ENCODE results near the gene ETS2.

Gene ETS2

GRCh38 chr21:38780879-38781278 lies 24.9 kb upstream of the ETS2 start:
- Histone ChIP-seq H3K9me3 (ENCODE audit: control insufficient read depth, insufficient read depth, low read length) (peaks cover 17% of the 10 kb centered on the region; the same call in 1 of the 2 replicates), H3K36me3 (ENCODE audit: control insufficient read depth, insufficient read depth, low read length) (no peaks in the 10 kb centered on the region), H3K27me3 (ENCODE audit: control insufficient read depth, insufficient read depth, low read length) (no peaks in the 10 kb centered on the region), H3K4me3 (ENCODE audit: low read depth, low read length) (no peak overlapping the region), H3K4me1 (ENCODE audit: control insufficient read depth, insufficient read depth, low read length) (0 out of 2 replicates have a peak, but pooled peaks cover 2% of the 10 kb centered on the region), H3K9ac (ENCODE audit: low read depth, low read length) (no peak overlapping the region), H3K27ac (ENCODE audit: low read depth, low read length) (no peak overlapping the region)

- no peak overlapping the region for H3K9ac ChIP-seq (ENCODE audit: low read depth, low read length)
- H3K36me3 ChIP-seq (ENCODE audit: control insufficient read depth, insufficient read depth, low read length): no peaks in the 10 kb centered on the region
- no peak overlapping the region for H3K4me3 ChIP-seq (ENCODE audit: low read depth, low read length)
- H3K27ac ChIP-seq (ENCODE audit: low read depth, low read length): no peak overlapping the region
- no peaks in the 10 kb centered on the region for H3K27me3 ChIP-seq (ENCODE audit: control insufficient read depth, insufficient read depth, low read length)
- peaks cover 17% of the 10 kb centered on the region; the same call in 1 of the 2 replicates for H3K9me3 ChIP-seq (ENCODE audit: control insufficient read depth, insufficient read depth, low read length)
- peaks cover 22% of the 10 kb centered on the region for H3K4me1 ChIP-seq (ENCODE audit: control insufficient read depth, insufficient read depth, low read length)
These were observed 21.1 kb upstream of the ETS2 start for GRCh38 chr21:38784458-38785266.

- Histone ChIP-seq H3K4me1 (ENCODE audit: control insufficient read depth, insufficient read depth, low read length) (peaks cover 22% of the 10 kb centered on the region), H3K36me3 (ENCODE audit: control insufficient read depth, insufficient read depth, low read length) (no peaks in the 10 kb centered on the region), H3K9me3 (ENCODE audit: control insufficient read depth, insufficient read depth, low read length) (peaks cover 17% of the 10 kb centered on the region; the same call in 1 of the 2 replicates), H3K27ac (ENCODE audit: low read depth, low read length) (no peak overlapping the region), H3K4me3 (ENCODE audit: low read depth, low read length) (no peak overlapping the region), H3K27me3 (ENCODE audit: control insufficient read depth, insufficient read depth, low read length) (no peaks in the 10 kb centered on the region), H3K9ac (ENCODE audit: low read depth, low read length) (no peak overlapping the region)
These were observed 20.2 kb upstream of the ETS2 start for GRCh38 chr21:38785483-38785882.

- no peaks in the 10 kb centered on the region for H3K27me3 ChIP-seq (ENCODE audit: control insufficient read depth, insufficient read depth, low read length)
- H3K36me3 ChIP-seq (ENCODE audit: control insufficient read depth, insufficient read depth, low read length): no peaks in the 10 kb centered on the region
- peak overlapping the region; percentile 53 for H3K27ac ChIP-seq (ENCODE audit: low read depth, low read length)
- H3K4me3 ChIP-seq (ENCODE audit: low read depth, low read length): no peak overlapping the region
- H3K9ac ChIP-seq (ENCODE audit: low read depth, low read length): no peak overlapping the region
- H3K4me1 ChIP-seq (ENCODE audit: control insufficient read depth, insufficient read depth, low read length): peaks cover 22% of the 10 kb centered on the region
- H3K9me3 ChIP-seq (ENCODE audit: control insufficient read depth, insufficient read depth, low read length): peaks cover 12% of the 10 kb centered on the region; the same call in 1 of the 2 replicates
These were observed 18.7 kb upstream of the ETS2 start for GRCh38 chr21:38787016-38787415.

- peaks cover 9% of the 10 kb centered on the region; the same call in 1 of the 2 replicates for H3K9me3 ChIP-seq (ENCODE audit: control insufficient read depth, insufficient read depth, low read length)
- no peak overlapping the region for H3K9ac ChIP-seq (ENCODE audit: low read depth, low read length)
- peaks cover 22% of the 10 kb centered on the region for H3K4me1 ChIP-seq (ENCODE audit: control insufficient read depth, insufficient read depth, low read length)
- no peaks in the 10 kb centered on the region for H3K36me3 ChIP-seq (ENCODE audit: control insufficient read depth, insufficient read depth, low read length)
- peak overlapping the region; percentile 74 for H3K27ac ChIP-seq (ENCODE audit: low read depth, low read length)
- no peak overlapping the region for H3K4me3 ChIP-seq (ENCODE audit: low read depth, low read length)
- no peaks in the 10 kb centered on the region for H3K27me3 ChIP-seq (ENCODE audit: control insufficient read depth, insufficient read depth, low read length)
These were observed 18.1 kb upstream of the ETS2 start for GRCh38 chr21:38787461-38788274.

- H3K27me3 ChIP-seq (ENCODE audit: control insufficient read depth, insufficient read depth, low read length): no peaks in the 10 kb centered on the region
- H3K36me3 ChIP-seq (ENCODE audit: control insufficient read depth, insufficient read depth, low read length): no peaks in the 10 kb centered on the region
- 0 out of 2 replicates have a peak, but pooled peaks cover 2% of the 10 kb centered on the region for H3K9me3 ChIP-seq (ENCODE audit: control insufficient read depth, insufficient read depth, low read length)
- no peak overlapping the region for H3K4me3 ChIP-seq (ENCODE audit: low read depth, low read length)
- H3K9ac ChIP-seq (ENCODE audit: low read depth, low read length): no peak overlapping the region
- peaks cover 22% of the 10 kb centered on the region for H3K4me1 ChIP-seq (ENCODE audit: control insufficient read depth, insufficient read depth, low read length)
- peak overlapping the region; percentile 74 for H3K27ac ChIP-seq (ENCODE audit: low read depth, low read length)
These were observed 17.3 kb upstream of the ETS2 start for GRCh38 chr21:38788275-38788905.

DNA sequence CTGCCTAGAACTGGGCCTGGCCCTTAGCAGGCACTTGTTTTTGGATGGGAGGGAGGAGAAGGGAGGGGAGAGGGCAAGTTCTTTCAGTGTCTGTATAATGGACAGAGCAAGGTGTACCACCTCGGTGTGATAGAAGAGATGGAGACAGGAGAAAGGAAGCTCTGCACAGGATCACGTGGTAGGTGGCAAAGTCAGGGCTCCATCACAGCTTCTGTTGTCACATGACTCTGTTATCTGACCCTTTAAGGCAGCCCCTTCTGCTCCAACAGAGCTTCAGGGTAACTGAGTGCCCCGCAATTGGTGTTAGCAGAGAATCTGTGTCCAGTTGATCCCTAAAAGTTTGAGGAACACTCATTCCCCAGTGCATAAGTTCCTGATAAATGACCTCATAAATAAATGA lies 16.5 kb upstream of the ETS2 start:
- Histone ChIP-seq H3K36me3 (ENCODE audit: control insufficient read depth, insufficient read depth, low read length) (no peaks in the 10 kb centered on the region), H3K9ac (ENCODE audit: low read depth, low read length) (no peak overlapping the region), H3K27ac (ENCODE audit: low read depth, low read length) (no peak overlapping the region), H3K4me3 (ENCODE audit: low read depth, low read length) (no peak overlapping the region), H3K9me3 (ENCODE audit: control insufficient read depth, insufficient read depth, low read length) (no peaks in the 10 kb centered on the region), H3K4me1 (ENCODE audit: control insufficient read depth, insufficient read depth, low read length) (peaks cover 22% of the 10 kb centered on the region), H3K27me3 (ENCODE audit: control insufficient read depth, insufficient read depth, low read length) (no peaks in the 10 kb centered on the region)

GRCh38 chr21:38790059-38790458 lies 15.7 kb upstream of the ETS2 start:
- Histone ChIP-seq H3K9me3 (ENCODE audit: control insufficient read depth, insufficient read depth, low read length) (no peaks in the 10 kb centered on the region), H3K36me3 (ENCODE audit: control insufficient read depth, insufficient read depth, low read length) (no peaks in the 10 kb centered on the region), H3K9ac (ENCODE audit: low read depth, low read length) (no peak overlapping the region), H3K4me3 (ENCODE audit: low read depth, low read length) (no peak overlapping the region), H3K27me3 (ENCODE audit: control insufficient read depth, insufficient read depth, low read length) (no peaks in the 10 kb centered on the region), H3K27ac (ENCODE audit: low read depth, low read length) (no peak overlapping the region), H3K4me1 (ENCODE audit: control insufficient read depth, insufficient read depth, low read length) (peaks cover 22% of the 10 kb centered on the region)

DNA sequence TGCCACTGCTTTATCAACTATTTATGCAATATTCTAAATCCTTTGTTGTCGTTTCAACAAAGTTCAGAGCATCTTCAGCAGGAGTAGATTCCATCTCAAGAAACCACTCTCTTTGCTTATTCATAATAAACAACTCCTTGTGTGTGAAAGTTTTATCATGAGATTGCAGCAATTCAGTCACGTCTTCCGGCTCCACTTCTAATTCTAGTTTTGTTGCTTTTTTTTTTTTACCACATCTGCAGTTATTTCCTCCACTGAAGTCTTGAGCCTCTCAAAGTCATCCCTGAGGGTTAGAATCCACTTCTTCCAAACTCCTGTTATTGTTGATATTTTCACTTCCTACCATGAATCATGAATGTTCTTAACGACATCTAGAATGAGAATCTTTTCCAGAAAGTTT lies 14.8 kb upstream of the ETS2 start:
- no peaks in the 10 kb centered on the region for H3K36me3 ChIP-seq (ENCODE audit: control insufficient read depth, insufficient read depth, low read length)
- H3K4me1 ChIP-seq (ENCODE audit: control insufficient read depth, insufficient read depth, low read length): peaks cover 19% of the 10 kb centered on the region
- H3K9ac ChIP-seq (ENCODE audit: low read depth, low read length): no peak overlapping the region
- H3K9me3 ChIP-seq (ENCODE audit: control insufficient read depth, insufficient read depth, low read length): no peaks in the 10 kb centered on the region
- no peaks in the 10 kb centered on the region for H3K27me3 ChIP-seq (ENCODE audit: control insufficient read depth, insufficient read depth, low read length)
- no peak overlapping the region for H3K4me3 ChIP-seq (ENCODE audit: low read depth, low read length)
- H3K27ac ChIP-seq (ENCODE audit: low read depth, low read length): no peak overlapping the region

GRCh38 chr21:38792676-38793459 lies 12.9 kb upstream of the ETS2 start:
- H3K4me1 ChIP-seq (ENCODE audit: control insufficient read depth, insufficient read depth, low read length): peaks cover 2% of the 10 kb centered on the region; the same call in 1 of the 2 replicates
- H3K4me3 ChIP-seq (ENCODE audit: low read depth, low read length): no peak overlapping the region
- no peak overlapping the region for H3K9ac ChIP-seq (ENCODE audit: low read depth, low read length)
- no peaks in the 10 kb centered on the region for H3K27me3 ChIP-seq (ENCODE audit: control insufficient read depth, insufficient read depth, low read length)
- no peak overlapping the region for H3K27ac ChIP-seq (ENCODE audit: low read depth, low read length)
- no peaks in the 10 kb centered on the region for H3K36me3 ChIP-seq (ENCODE audit: control insufficient read depth, insufficient read depth, low read length)
- no peaks in the 10 kb centered on the region for H3K9me3 ChIP-seq (ENCODE audit: control insufficient read depth, insufficient read depth, low read length)

Measured in HUES48 (cell line).